ENCODE results near the gene TMEM175. TPM values are rescaled to one million over a fixed set of nuclear protein-coding genes. Genes with fewer than 3 reads are reported as not detected.

The TMEM175 gene
- total RNA-seq, 1 donor from 2014 or later: 15.4 TPM

DNA sequence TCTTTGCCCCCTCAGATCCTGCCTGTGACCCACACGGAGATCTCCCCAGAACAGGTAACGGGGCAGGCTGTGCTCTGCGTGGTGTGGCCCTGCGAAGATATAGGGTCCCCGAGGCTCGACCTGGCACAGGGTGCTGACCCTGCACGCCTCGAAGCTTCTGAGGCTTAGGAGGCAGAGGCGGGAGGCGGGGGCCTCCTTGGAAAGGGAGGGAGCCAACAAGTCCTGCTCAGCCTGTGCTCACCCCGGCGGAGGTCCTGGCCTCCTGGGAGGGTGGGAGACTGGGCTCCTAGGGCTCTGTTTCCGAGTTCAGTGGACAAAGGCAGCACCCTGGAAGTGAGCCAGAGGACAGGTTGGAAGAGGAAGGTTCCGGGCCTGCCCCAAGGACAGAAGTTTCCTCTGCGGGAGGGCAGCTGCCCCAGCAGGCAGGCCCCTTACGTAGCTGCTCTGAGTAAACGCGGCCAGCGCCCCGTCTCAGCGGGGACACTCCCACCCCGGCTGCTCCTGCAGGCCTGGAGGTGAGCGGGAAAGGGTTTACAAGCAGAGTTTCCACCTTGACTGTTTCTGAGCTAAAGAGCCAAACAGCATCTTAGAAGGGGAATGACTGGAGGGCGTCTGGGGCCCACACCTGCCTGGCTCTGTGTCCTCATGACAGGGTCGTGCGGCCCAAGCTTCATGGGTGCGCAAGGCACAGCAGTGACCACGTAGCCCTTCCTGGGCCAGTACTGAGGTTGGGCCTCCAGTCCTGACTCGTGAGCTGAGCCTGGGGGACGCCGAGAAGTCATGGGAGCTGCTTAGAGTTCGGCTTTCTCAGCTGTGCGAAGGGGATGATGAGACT, 16.1 kb downstream of the TMEM175 start:
- no peaks in the 10 kb centered on the region for H3K27me3 Mint-ChIP-seq (ENCODE audit: insufficient read depth)
- no peak overlapping the region for H3K4me3 Mint-ChIP-seq
- intact Hi-C loops (cut with micrococcal nuclease): no loop called here
- no peaks in the 10 kb centered on the region for H3K4me1 Mint-ChIP-seq (ENCODE audit: low read depth)
- no peak overlapping the region for H3K27ac Mint-ChIP-seq
- H3K36me3 Mint-ChIP-seq (ENCODE audit: low read depth): no peaks in the 10 kb centered on the region
- DNase-seq (ENCODE audit: low spot score): no peak
- H3K9me3 Mint-ChIP-seq: no peaks in the 10 kb centered on the region

DNA sequence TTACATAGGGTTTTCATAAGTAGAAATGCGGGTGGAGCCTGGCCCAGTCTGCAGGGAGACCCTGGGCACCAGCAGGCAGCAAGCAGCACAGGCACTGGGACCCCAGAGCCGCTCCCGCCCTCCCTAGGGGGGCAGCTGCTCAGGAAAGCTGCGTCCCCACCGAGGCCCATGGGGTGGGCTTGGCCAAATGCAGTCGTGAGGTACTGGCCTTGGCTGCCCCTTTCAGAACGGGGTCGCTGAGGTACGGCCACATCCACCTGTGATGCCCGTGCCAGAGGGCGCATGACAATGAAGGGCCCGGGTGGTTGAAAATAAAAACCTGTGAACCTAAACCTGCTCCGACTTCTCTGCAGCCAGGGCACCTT, 16.7 kb downstream of the TMEM175 start:
- Mint-ChIP-seq H3K27ac (no peak overlapping the region), H3K4me3 (no peak overlapping the region), H3K9me3 (no peaks in the 10 kb centered on the region), H3K4me1 (ENCODE audit: low read depth) (no peaks in the 10 kb centered on the region), H3K27me3 (ENCODE audit: insufficient read depth) (no peaks in the 10 kb centered on the region), H3K36me3 (ENCODE audit: low read depth) (no peaks in the 10 kb centered on the region)
- DNase-seq (ENCODE audit: low spot score): no peak
- intact Hi-C loops (cut with micrococcal nuclease): no loop called here

DNA sequence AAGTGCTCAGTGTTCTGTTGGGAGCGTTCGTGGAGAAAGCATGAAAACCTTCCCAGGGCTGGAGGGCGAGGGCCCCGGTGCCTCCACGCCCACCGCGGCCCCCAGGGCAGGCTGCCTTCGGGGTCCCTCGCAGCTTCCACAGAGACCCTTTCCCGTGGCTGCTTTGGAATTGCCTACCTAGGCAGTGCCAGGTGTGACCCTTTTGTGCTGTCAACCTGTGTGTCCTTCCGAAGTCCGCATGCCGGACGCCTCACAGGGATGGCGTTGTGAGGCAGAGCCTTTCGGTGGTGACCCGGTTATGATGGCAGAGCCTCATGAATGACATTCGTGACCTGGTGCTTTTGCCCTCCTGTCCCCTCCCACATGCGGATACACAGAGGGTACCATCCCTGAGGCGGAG, 17.4 kb downstream of the TMEM175 start:
- Mint-ChIP-seq H3K4me3 (no peak overlapping the region), H3K36me3 (ENCODE audit: low read depth) (peaks cover 3% of the 10 kb centered on the region), H3K27ac (no peak overlapping the region), H3K27me3 (ENCODE audit: insufficient read depth) (no peaks in the 10 kb centered on the region), H3K4me1 (ENCODE audit: low read depth) (no peaks in the 10 kb centered on the region), H3K9me3 (no peaks in the 10 kb centered on the region)
- intact Hi-C loops (cut with micrococcal nuclease): no loop called here
- no peak for DNase-seq (ENCODE audit: low spot score)

DNA sequence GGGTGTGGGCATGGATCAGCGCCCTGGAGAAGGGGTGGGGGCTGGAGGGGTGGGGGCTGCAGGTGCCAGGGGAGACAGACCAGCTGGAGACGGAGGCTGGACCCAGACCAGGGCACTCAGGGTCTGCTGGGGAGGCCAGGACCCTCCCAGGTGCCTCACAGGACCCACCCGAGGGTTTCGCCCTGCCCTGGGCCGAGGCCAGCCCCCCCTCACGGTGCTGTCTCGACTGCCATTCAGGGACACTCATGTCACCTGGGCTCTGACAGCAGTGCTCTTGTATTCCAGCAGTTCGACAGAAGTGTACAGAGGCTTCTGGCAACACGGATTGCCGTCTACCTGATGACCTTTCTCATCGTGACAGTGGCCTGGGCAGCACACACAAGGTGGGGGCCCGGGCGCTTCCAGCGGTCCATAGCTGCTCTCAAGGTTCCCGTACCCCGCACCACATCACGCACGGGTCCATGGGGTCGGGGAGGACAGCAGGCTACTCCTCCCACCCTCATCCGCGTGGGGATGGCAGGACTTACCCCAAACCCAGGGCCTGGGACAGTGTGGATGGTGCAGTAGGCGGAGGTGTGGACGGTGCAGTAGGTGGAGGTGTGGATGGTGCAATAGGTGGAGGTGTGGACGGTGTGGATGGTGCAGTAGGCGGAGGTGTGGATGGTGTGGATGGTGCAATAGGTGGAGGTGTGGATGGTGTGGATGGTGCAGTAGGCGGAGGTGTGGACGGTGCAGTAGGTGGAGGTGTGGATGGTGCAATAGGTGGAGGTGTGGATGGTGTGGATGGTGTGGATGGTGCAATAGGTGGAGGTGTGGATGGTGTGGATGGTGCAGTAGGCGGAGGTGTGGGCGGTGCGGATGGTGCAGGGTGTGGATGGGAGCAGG, 18.1 kb downstream of the TMEM175 start:
- DNase-seq (ENCODE audit: low spot score): no peak

DNA sequence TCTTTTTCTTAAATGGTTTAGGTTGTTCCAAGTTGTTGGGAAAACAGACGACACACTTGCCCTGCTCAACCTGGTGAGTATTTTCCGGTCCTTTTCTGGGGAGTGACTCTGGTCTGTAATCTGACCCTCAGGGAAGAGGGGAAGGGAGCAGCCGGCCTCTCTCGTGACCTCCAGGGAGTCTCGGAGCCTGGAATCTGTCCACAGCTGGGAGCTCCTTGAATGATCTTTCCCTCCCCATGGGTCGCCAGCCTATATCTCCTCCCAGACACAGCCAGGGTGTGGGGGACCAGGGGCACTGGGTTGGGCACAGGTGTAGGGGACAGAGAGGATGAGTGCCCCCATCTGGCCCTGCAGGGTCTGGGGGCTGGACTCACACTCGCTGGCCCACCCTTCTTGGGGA, 18.9 kb downstream of the TMEM175 start:
- DNase-seq (ENCODE audit: low spot score): no peak
- H3K36me3 Mint-ChIP-seq (ENCODE audit: low read depth): peaks cover 4% of the 10 kb centered on the region
- no peaks in the 10 kb centered on the region for H3K9me3 Mint-ChIP-seq
- no peak overlapping the region for H3K27ac Mint-ChIP-seq
- H3K27me3 Mint-ChIP-seq (ENCODE audit: insufficient read depth): no peaks in the 10 kb centered on the region
- no peak overlapping the region for H3K4me3 Mint-ChIP-seq
- intact Hi-C loops (cut with micrococcal nuclease): no loop called here
- H3K4me1 Mint-ChIP-seq (ENCODE audit: low read depth): no peaks in the 10 kb centered on the region

More for the DNA sequence above, 18.1 kb downstream of the TMEM175 start:
- Mint-ChIP-seq H3K27ac (no peak overlapping the region), H3K9me3 (no peaks in the 10 kb centered on the region), H3K4me3 (no peak overlapping the region), H3K36me3 (ENCODE audit: low read depth) (peaks cover 4% of the 10 kb centered on the region), H3K27me3 (ENCODE audit: insufficient read depth) (no peaks in the 10 kb centered on the region), H3K4me1 (ENCODE audit: low read depth) (no peaks in the 10 kb centered on the region)
- intact Hi-C loops (cut with micrococcal nuclease): no loop called here

DNA sequence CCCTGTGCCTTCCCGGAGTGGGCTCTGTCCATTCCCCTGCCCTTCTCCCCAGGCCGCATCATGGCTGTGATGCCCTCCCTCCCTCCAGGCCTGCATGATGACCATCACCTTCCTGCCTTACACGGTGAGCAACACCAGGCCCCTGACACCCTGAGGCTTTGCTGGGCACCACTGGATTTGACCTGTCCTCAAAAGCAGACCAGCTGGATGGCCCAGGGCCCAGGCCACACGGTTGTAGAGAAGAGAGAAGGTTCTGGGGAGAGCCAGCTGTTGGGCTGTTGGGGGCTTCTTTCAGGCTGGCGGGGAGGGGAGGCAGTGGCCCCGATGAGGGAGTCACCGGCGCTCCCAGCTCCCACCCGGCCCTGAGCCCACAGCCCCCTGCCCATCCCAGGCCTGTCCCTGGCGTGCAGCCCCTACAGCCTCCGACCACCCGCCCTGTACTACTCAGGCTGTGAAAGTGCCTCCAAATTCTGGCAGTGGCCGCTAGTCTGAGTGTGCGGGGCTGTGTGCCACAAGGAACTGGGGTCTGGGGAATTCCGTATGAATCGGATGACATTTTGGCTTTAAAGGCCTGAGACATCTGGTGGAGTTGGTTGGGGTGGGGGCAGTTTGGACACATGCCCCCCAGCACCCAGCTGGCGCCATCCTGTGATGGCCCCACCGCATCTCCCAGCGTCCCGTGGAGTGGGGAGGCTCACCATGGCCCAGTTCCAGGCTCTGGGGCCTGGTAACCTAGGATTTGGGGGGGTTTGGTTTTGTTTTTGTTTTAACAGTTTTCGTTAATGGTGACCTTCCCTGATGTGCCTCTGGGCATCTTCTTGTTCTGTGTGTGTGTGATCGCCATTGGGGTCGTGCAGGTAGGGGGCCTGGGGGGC, 19.6 kb downstream of the TMEM175 start:
- Mint-ChIP-seq H3K27me3 (ENCODE audit: insufficient read depth) (no peaks in the 10 kb centered on the region), H3K4me1 (ENCODE audit: low read depth) (no peaks in the 10 kb centered on the region), H3K36me3 (ENCODE audit: low read depth) (peaks cover 4% of the 10 kb centered on the region), H3K9me3 (no peaks in the 10 kb centered on the region), H3K27ac (no peak overlapping the region), H3K4me3 (no peak overlapping the region)
- DNase-seq (ENCODE audit: low spot score): no peak
- intact Hi-C loops (cut with micrococcal nuclease): no loop called here

DNA sequence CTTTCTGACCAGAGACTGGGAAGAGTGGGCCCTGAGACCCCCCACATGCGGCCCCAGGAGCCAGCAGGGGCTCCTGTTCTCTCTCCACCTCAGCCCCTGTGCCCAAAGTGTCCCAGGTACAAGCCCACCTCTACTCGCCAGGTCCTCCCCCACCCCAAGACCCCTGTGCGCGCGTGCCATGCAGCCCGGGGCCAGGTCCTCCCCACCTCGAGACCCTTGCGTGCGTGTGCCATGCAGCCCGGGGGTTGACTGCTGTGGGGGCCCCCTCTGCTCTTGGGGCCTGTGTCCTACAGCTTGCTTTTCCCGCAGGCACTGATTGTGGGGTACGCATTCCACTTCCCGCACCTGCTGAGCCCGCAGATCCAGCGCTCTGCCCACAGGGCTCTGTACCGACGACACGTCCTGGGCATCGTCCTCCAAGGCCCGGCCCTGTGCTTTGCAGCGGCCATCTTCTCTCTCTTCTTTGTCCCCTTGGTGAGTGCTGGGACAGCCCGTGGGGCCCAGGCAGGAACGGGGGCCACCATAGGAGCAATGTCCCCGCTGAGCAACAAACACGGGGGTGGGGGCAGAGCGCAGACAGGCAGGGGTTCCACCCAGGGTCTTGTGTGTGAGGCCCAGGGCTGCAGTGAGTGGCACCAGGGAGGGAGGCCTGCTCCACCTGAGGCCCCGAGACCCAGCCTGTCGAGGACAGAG, 20.8 kb downstream of the TMEM175 start:
- no peak for DNase-seq (ENCODE audit: low spot score)
- no peak overlapping the region for H3K4me3 Mint-ChIP-seq
- no peaks in the 10 kb centered on the region for H3K27me3 Mint-ChIP-seq (ENCODE audit: insufficient read depth)
- no peaks in the 10 kb centered on the region for H3K9me3 Mint-ChIP-seq
- no peak overlapping the region for H3K27ac Mint-ChIP-seq
- H3K36me3 Mint-ChIP-seq (ENCODE audit: low read depth): peaks cover 4% of the 10 kb centered on the region
- H3K4me1 Mint-ChIP-seq (ENCODE audit: low read depth): no peaks in the 10 kb centered on the region
- intact Hi-C loops (cut with micrococcal nuclease): no loop called here

DNA sequence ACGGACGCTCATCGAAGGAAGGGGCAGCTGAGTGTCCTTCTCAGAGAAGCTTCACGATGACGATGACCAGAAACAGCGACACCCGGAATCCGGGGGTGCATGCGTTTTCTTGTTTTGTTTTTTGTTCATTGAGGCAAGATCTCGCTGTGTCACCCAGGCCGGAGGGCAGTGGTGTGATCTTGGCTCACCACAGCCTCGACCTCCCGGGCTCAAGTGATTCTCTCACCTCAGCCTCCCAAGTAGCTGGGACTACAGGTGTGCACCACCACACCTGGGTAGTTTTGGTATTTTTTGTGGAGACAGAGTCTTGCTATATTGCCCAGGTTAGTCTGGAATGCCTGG, 21.3 kb downstream of the TMEM175 start:
- Mint-ChIP-seq H3K27me3 (ENCODE audit: insufficient read depth) (no peaks in the 10 kb centered on the region), H3K4me3 (no peak overlapping the region), H3K27ac (no peak overlapping the region), H3K9me3 (no peaks in the 10 kb centered on the region), H3K4me1 (ENCODE audit: low read depth) (no peaks in the 10 kb centered on the region), H3K36me3 (ENCODE audit: low read depth) (peaks cover 4% of the 10 kb centered on the region)
- intact Hi-C loops (cut with micrococcal nuclease): no loop called here
- DNase-seq (ENCODE audit: low spot score): no peak

DNA sequence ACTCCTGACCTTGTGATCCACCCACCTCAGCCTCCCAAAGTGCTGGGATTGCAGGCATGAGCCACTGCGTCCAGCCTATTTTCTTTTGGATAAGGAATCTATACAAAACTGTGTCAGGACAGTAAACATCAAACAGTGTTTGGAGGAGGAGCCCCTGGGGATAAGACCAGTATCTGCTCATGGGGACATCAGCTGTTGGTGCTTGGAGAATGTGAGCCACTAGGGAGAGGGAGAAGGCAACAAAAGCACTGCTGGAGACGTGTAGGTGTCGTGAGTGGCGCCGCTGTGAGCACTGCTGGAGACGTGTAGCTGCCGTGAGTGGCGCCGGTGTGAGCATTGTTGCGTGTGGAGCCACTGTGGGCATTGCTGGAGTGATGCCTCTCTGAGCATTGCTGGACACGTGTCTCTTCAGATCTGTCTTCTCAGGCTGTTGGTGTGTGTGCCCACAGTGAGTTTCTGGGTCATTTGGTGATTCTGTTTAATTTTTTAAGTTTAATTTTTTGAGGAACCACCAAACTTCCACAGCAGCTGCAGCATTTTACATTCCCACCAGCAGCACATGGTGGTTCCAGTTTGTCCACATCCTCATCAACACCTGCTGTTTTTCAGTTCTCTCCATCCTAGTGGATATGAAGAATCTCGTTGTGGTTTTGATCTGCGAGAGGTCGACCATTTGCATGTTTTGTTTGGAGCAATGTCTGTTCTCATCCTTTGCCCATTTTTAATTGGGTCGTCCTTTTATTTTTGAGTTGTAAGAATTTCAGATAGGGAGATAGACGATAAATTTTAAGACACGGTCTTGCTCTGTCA, 22.2 kb downstream of the TMEM175 start:
- intact Hi-C loops (cut with micrococcal nuclease): no loop called here
- H3K4me3 Mint-ChIP-seq: no peak overlapping the region
- H3K27ac Mint-ChIP-seq: no peak overlapping the region
- no peaks in the 10 kb centered on the region for H3K4me1 Mint-ChIP-seq (ENCODE audit: low read depth)
- H3K9me3 Mint-ChIP-seq: no peaks in the 10 kb centered on the region
- no peak for DNase-seq (ENCODE audit: low spot score)
- H3K27me3 Mint-ChIP-seq (ENCODE audit: insufficient read depth): no peaks in the 10 kb centered on the region
- H3K36me3 Mint-ChIP-seq (ENCODE audit: low read depth): peaks cover 4% of the 10 kb centered on the region

DNA sequence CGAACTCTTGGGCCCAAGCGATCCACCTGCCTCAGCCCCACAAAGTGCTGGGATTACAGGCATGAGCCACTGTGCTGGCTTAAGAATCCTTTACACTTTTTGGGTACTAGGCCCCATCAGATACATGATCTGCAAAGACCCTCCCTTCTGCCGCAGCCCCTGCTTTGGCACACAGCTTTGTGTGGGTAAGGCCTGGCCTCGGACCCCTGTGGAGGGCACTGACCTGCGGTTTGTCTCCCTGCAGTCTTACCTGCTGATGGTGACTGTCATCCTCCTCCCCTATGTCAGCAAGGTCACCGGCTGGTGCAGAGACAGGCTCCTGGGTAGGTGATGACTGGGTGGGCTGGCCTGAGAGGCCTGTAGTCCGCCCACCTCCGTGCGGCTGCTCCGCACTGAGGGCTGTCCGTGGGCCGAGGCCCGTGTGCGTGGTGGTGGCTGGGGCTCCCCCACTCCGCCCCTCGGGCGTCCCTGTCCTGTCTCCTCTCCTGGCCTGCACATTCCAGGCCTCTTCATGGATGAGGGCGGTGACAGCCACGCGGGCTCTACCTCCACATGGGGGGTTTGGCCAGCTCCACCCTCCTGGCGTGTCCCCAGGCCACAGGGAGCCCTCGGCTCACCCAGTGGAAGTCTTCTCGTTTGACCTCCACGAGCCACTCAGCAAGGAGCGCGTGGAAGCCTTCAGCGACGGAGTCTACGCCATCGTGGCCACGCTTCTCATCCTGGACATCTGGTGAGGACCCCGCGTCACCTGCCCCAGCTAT, 23.1 kb downstream of the TMEM175 start:
- peaks cover 4% of the 10 kb centered on the region for H3K36me3 Mint-ChIP-seq (ENCODE audit: low read depth)
- intact Hi-C loops (cut with micrococcal nuclease): no loop called here
- no peaks in the 10 kb centered on the region for H3K9me3 Mint-ChIP-seq
- no peaks in the 10 kb centered on the region for H3K4me1 Mint-ChIP-seq (ENCODE audit: low read depth)
- H3K27me3 Mint-ChIP-seq (ENCODE audit: insufficient read depth): no peaks in the 10 kb centered on the region
- no peak for DNase-seq (ENCODE audit: low spot score)
- H3K27ac Mint-ChIP-seq: no peak overlapping the region
- H3K4me3 Mint-ChIP-seq: no peak overlapping the region

DNA sequence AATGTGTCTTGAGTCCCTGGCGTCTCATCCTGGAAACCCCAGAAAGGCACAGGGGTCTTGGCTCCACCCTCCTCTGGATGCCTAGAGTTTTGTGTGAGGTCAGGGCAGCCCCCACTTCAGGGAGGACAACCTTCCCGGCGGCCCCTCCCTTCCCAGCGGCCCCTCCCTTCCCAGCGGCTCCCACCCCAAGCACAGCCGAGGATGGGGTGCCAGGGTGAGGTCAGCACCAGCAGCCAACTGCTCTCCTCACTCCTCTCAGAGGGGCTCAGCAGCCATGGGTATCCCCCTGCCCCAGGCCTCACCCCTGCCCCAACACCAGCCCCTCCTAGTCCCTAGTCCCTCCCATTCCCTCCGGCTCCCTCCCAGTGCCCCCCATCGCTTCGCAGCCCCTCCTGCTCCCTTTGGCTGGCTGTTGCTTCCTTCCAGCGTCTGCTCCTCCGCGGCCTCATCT, 23.7 kb downstream of the TMEM175 start:
- Mint-ChIP-seq H3K27me3 (ENCODE audit: insufficient read depth) (no peaks in the 10 kb centered on the region), H3K27ac (no peak overlapping the region), H3K4me3 (no peak overlapping the region), H3K36me3 (ENCODE audit: low read depth) (peaks cover 4% of the 10 kb centered on the region), H3K9me3 (no peaks in the 10 kb centered on the region), H3K4me1 (ENCODE audit: low read depth) (no peaks in the 10 kb centered on the region)
- intact Hi-C loops (cut with micrococcal nuclease): no loop called here
- no peak for DNase-seq (ENCODE audit: low spot score)

Data from activated T-helper 1 cell treated with anti-CD3 and anti-CD28 coated beads, Interleukin-12 subunit alpha, Interleukin-12 subunit beta, Interleukin-2, Interleukin-4 antibody, amounts not matched to agents 30 ng/mL and 10 ng/mL and 1 ng/mL, durations not matched to agents 14 hours and 24 hours and 36 hours (primary cell).